VCaP (cell line): ENCODE results near the gene ACADSB.

Experiments used
- H3K27ac ChIP-seq: fragments of 450-650 bp; 2 replicates; pipeline ENCODE4 v1.5.1; 2017
- TF ChIP-seq, protein P1 (sequence below): fragments of 450-650 bp; conservative IDR thresholded peaks from 2 replicates; pipeline ENCODE4 v1.5.1; 2017; ENCODE audit warnings: mild to moderate bottlenecking, moderate library complexity

The ACADSB gene

DNA sequence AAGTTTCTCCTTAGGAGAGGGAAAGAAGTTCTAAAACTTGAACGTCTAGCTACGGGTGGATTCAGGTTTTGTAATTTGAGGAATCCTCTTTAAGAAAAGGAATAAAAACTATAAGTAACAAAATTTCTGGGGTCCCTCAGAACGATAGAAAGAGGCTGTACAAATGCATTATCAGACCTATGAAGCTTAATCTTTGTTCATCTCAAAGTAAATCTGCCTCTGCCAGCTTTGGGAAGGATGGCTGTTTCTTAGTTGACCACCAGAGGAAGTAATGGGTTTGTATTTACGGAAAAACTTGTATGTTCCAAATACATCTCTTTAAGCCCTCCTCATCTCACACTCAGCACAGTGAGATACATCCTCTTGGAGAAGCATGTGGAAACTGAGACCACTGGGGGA lies 27.7 kb upstream of the ACADSB start:
- TF ChIP-seq, protein P1, sequence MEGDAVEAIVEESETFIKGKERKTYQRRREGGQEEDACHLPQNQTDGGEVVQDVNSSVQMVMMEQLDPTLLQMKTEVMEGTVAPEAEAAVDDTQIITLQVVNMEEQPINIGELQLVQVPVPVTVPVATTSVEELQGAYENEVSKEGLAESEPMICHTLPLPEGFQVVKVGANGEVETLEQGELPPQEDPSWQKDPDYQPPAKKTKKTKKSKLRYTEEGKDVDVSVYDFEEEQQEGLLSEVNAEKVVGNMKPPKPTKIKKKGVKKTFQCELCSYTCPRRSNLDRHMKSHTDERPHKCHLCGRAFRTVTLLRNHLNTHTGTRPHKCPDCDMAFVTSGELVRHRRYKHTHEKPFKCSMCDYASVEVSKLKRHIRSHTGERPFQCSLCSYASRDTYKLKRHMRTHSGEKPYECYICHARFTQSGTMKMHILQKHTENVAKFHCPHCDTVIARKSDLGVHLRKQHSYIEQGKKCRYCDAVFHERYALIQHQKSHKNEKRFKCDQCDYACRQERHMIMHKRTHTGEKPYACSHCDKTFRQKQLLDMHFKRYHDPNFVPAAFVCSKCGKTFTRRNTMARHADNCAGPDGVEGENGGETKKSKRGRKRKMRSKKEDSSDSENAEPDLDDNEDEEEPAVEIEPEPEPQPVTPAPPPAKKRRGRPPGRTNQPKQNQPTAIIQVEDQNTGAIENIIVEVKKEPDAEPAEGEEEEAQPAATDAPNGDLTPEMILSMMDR, result peak; percentile 53; the same call in 1 of the 2 replicates
- peak overlapping the region; percentile 82 for H3K27ac ChIP-seq

DNA sequence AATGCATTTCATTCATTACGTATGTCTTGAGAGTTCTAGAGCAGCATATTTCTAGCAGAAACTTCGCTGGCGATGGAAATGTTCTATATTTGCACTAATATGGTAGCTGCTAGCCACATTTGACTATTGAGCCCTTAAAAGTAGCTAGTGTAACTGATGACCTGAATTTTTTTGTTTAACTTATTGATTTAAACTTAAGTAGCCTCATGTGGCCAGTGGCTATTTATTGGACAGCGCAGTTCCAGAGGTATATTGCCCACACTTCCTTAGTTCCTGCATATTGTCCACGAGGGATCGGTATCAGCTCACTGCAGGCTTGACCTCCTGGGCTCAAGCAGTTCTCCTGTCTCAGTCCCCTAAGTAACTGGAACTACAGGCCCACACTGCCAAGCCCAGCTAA lies 24.9 kb upstream of the ACADSB start:
- TF ChIP-seq, protein P1, result no peak
- H3K27ac ChIP-seq, result no peak overlapping the region

DNA sequence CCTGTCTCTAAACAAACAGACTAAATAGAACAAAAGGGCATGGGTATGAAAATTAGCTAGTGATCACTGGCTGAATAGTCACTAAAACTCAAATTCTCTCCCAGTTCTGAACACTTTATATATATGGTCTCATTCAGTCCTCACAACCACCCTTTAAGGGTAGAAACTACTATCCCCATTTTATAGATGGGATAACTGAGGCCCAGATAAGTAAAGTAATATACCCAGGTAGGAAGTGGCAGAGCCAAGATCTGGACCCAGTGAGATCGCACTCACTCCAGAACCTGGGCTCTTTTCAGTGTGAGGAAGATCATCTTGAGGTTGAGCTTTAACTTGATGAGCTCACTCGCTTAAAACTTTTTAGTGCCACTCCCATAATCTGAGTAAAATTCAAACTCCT lies 24.1 kb upstream of the ACADSB start:
- TF ChIP-seq, protein P1, result no peak
- H3K27ac ChIP-seq, result no peak overlapping the region

- TF ChIP-seq, protein P1, result no peak
These were observed 22.5 kb upstream of the ACADSB start for GRCh38 chr10:122986335-122986734.

DNA sequence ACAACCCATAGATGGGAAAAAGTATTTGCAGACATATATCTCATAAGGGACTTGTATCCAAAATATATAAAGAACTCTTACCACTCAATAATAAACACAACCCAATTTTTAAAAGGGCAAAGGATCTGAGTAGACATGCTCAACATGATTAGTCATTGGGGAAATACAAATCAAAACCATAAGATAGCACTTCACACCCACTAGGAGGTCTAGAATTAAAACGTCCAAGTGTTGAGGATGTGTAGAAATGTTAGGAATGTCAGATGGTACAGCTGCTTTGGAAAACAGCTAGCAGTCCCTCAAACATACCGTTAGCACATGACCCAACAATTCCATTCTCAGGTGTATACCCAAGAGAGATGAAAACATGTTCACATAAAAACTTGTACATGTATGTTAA lies 20.3 kb upstream of the ACADSB start:
- TF ChIP-seq, protein P1, result no peak
- H3K27ac ChIP-seq, result no peak overlapping the region

More at GRCh38 chr10:122986335-122986734, 22.5 kb upstream of the ACADSB start:
- no peak overlapping the region for H3K27ac ChIP-seq

DNA sequence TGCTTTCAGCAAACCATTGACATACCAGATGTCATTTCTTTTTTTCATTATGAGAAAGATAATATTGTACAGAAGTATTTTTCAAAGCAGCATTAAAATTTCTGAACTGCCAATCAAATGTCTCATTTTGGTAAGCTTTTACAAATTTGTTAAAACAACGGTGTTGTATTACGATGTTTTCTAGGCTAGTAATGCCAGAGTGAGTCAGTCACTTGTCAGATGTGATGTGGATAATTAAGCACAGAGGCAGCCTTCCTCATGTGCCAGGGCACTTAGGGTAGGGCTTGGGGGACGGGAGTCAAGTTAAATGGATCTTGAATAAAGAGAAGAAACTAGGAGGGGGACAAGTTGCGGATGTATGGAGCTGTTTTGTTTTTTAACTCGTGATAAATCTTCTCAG lies 18.5 kb upstream of the ACADSB start:
- H3K27ac ChIP-seq, result no peak overlapping the region
- TF ChIP-seq, protein P1, result no peak

GRCh38 chr10:122992031-122992585 lies 16.7 kb upstream of the ACADSB start:
- TF ChIP-seq, protein P1, result no peak

More at GRCh38 chr10:122992031-122992585, 16.7 kb upstream of the ACADSB start:
- no peak overlapping the region for H3K27ac ChIP-seq
